HCT116 (cell line): ENCODE results near the gene ACTG1. TPM values are rescaled to one million over a fixed set of nuclear protein-coding genes. Genes with fewer than 3 reads are reported as not detected.

Experiments
- ATAC-seq: fragments of 200-7000 bp; cut with Tn5 transposase; 2 replicates; pipeline ENCODE4 v1.9.1; 2020; ENCODE audit warnings: mild to moderate bottlenecking, moderate library complexity
- BruUV-seq: library from RNA; stranded (reverse); fragments of 400-500 nt; replicated peaks from 2 replicates; lab custom pipeline; 2021; lab: Mats Ljungman, UMichigan
- CTCF ChIA-PET: fragments of 300-600 bp; sonication (Branson Sonifier 250); formaldehyde crosslinking; loops from one replicate; lab custom pipeline; 2021; ENCODE audit warnings: antibody characterized with exemption; lab: Charles Lee
- POLR2A ChIA-PET: fragments of 300-600, 350-600 bp; sonication (Branson Sonifier 250); formaldehyde crosslinking; loops from one replicate; lab custom pipeline; 2021; ENCODE audit warnings: antibody characterized with exemption; lab: Charles Lee
- RAD21 ChIA-PET, 2 experiments: fragments of 300-600 bp; sonication (Branson Sonifier 250); formaldehyde crosslinking; loops; one replicate each; lab custom pipeline; 2023; ENCODE audit warnings: low total read pairs in 2 of 2; ENCODE audit not compliant: uncharacterized antibody in 2 of 2, unreplicated experiment in 2 of 2, low non-redundant PET in 1 of 2; lab: Charles Lee
- DNase-seq: peaks from one replicate; pipeline ENCODE4 v3.0.0-alpha.2; 2010; ENCODE audit warnings: low read depth, low spot score
- H2AFZ ChIP-seq: fragments of 200-600 bp; shearing (Covaris generic), sonication (generic); 2 replicates; pipeline ENCODE4 v1.6.1; 2017; ENCODE audit warnings: low read depth, mixed run types, mixed read lengths, antibody characterized with exemption, low read length; ENCODE audit not compliant: poor library complexity, severe bottlenecking
- H3K27ac ChIP-seq: 2 replicates; pipeline ENCODE4 v1.5.1; 2012; ENCODE audit warnings: low read depth, low read length
- H3K27me3 ChIP-seq: fragments of 200-600 bp; sonication (generic); 2 replicates; pipeline ENCODE4 v1.6.1; 2016; ENCODE audit warnings: mixed run types, low read length, mixed read lengths; ENCODE audit not compliant: insufficient read depth
- H3K36me3 ChIP-seq, 2 experiments: fragments of 200-500 bp in 1 of 2; fragments of 200-600 bp in 1 of 2; sonication (Bioruptor generic) in 1 of 2; sonication (generic) in 1 of 2; 2 replicates each; pipeline versions ENCODE4 v1.5.1 to v1.6.1; 2014 to 2016; ENCODE audit warnings: low read length in 2 of 2, inconsistent platforms in 1 of 2, mixed read lengths in 1 of 2, mixed run types in 1 of 2; ENCODE audit not compliant: insufficient read depth in 2 of 2, control insufficient read depth in 1 of 2
- H3K4me1 ChIP-seq, 2 experiments: fragments of 200-600 bp in 1 of 2; sonication (generic) in 1 of 2; 2 replicates each; pipeline versions ENCODE4 v1.5.1 to v1.6.1; 2012 to 2017; ENCODE audit warnings: low read length in 2 of 2, inconsistent platforms in 1 of 2, mild to moderate bottlenecking in 1 of 2, mixed read lengths in 1 of 2, mixed run types in 1 of 2, moderate library complexity in 1 of 2; ENCODE audit not compliant: insufficient read depth in 2 of 2, control insufficient read depth in 1 of 2
- H3K4me2 ChIP-seq: fragments of 200-600 bp; sonication (generic); 2 replicates; pipeline ENCODE4 v1.6.1; 2017; ENCODE audit warnings: mixed run types, low read length, mixed read lengths
- H3K4me3 ChIP-seq, 2 experiments: fragments of 200-600 bp in 1 of 2; sonication (generic) in 1 of 2; replicated peaks in 1 of 2; 2 replicates each; pipeline ENCODE4 v1.5.1; 2011 to 2016; ENCODE audit warnings: low read length in 2 of 2, control low read depth in 1 of 2, low read depth in 1 of 2, mild to moderate bottlenecking in 1 of 2, mixed read lengths in 1 of 2, mixed run types in 1 of 2
- H3K79me2 ChIP-seq: fragments of 200-600 bp; sonication (generic); 2 replicates; pipeline ENCODE4 v1.6.1; 2017; ENCODE audit warnings: mild to moderate bottlenecking, mixed run types, low read length, moderate library complexity, mixed read lengths; ENCODE audit not compliant: insufficient read depth
- H3K9ac ChIP-seq: fragments of 200-600 bp; sonication (generic); 2 replicates; pipeline ENCODE4 v1.6.1; 2016; ENCODE audit warnings: low read length, mixed read lengths
- H3K9me2 ChIP-seq: fragments of 200-600 bp; sonication (generic), shearing (Covaris generic); 2 replicates; pipeline ENCODE4 v1.6.1; 2017; ENCODE audit warnings: mixed run types, mild to moderate bottlenecking, moderate library complexity; ENCODE audit not compliant: insufficient read depth
- H3K9me3 ChIP-seq, 2 experiments: fragments of 200-500 bp in 1 of 2; fragments of 200-600 bp in 1 of 2; sonication (Bioruptor generic) in 1 of 2; sonication (generic) in 1 of 2; 2 replicates each; pipeline ENCODE4 v1.6.1; 2014 to 2017; ENCODE audit warnings: low read length in 2 of 2, mixed read lengths in 2 of 2, inconsistent platforms in 1 of 2, low read depth in 1 of 2, mild to moderate bottlenecking in 1 of 2, mixed run types in 1 of 2, moderate library complexity in 1 of 2; ENCODE audit not compliant: control insufficient read depth in 1 of 2, insufficient read depth in 1 of 2
- H4K20me1 ChIP-seq: fragments of 200-600 bp; sonication (generic), shearing (Covaris generic); 2 replicates; pipeline ENCODE4 v1.6.1; 2017; ENCODE audit warnings: mixed run types, mild to moderate bottlenecking, moderate library complexity; ENCODE audit not compliant: insufficient read depth
- CTCF ChIP-seq, 3 experiments: fragments of 200-600 bp in 1 of 3; sonication (generic) in 1 of 3; IDR thresholded peaks in 2 of 3; conservative IDR thresholded peaks in 1 of 3; 2 replicates each; pipeline ENCODE4 v1.5.1; 2012 to 2017; ENCODE audit warnings: low read depth in 2 of 3, low read length in 2 of 3, antibody characterized with exemption in 1 of 3, borderline replicate concordance in 1 of 3, control low read depth in 1 of 3, mild to moderate bottlenecking in 1 of 3, mixed read lengths in 1 of 3, mixed run types in 1 of 3, moderate library complexity in 1 of 3; ENCODE audit not compliant: insufficient read depth in 1 of 3
- EZH2 ChIP-seq: fragments of 200-600 bp; sonication (generic); IDR thresholded peaks from 2 replicates; pipeline ENCODE4 v1.6.1; 2017; ENCODE audit warnings: antibody characterized with exemption, mixed run types
- JUND ChIP-seq: IDR thresholded peaks from 2 replicates; pipeline ENCODE4 v1.6.1; 2012
- MAX ChIP-seq: IDR thresholded peaks from 2 replicates; pipeline ENCODE4 v1.6.1; 2012
- POLR2A ChIP-seq: IDR thresholded peaks from 2 replicates; pipeline ENCODE4 v1.7.0; 2011; ENCODE audit warnings: borderline replicate concordance; ENCODE audit not compliant: insufficient read depth, insufficient read length; ENCODE audit errors: extremely low read depth
- POLR2AphosphoS5 ChIP-seq: IDR thresholded peaks from 2 replicates; pipeline ENCODE4 v1.6.1; 2011; ENCODE audit warnings: mild to moderate bottlenecking, low read depth, low read length, moderate library complexity
- SIN3A ChIP-seq: IDR thresholded peaks from 2 replicates; pipeline ENCODE4 v1.6.1; 2012; ENCODE audit warnings: low read depth
- TCF7L2 ChIP-seq: IDR thresholded peaks from 2 replicates; pipeline ENCODE4 v1.7.0; 2011; ENCODE audit warnings: borderline replicate concordance, inconsistent platforms; ENCODE audit not compliant: insufficient read depth, insufficient read length; ENCODE audit errors: extremely low read depth
- YY1 ChIP-seq: IDR thresholded peaks from 2 replicates; pipeline ENCODE4 v1.6.1; 2011; ENCODE audit warnings: low read length, low read depth, moderate library complexity, mild to moderate bottlenecking; ENCODE audit not compliant: insufficient replicate concordance; ENCODE audit errors: extremely low read depth
- ZFX ChIP-seq: fragments of 450-650 bp; IDR thresholded peaks from 2 replicates; pipeline ENCODE4 v1.6.1; 2017
- intact Hi-C: fragments of 100-400 bp; cut with micrococcal nuclease; formaldehyde crosslinking; loops from 2 replicates; pipeline ENCODE4 v1.10.0; 2022
- total RNA-seq: library from RNA; stranded (reverse); gene quantifications from one replicate; pipeline ENCODE4 v1.2.1, GENCODE V29; 2021; ENCODE audit not compliant: unreplicated experiment

ACTG1 gene
- total RNA-seq, 1 experiment from 2014 or later: 6,223 TPM

- Histone ChIP-seq H3K27ac (peak overlapping the region; percentile 99), H3K27me3 (no peaks in the 10 kb centered on the region), H3K36me3 (no peaks in the 10 kb centered on the region), H3K4me2 (peak overlapping the region; percentile 91), H3K4me3 (peak overlapping the region; percentile 71 to 73), H3K79me2 (no peaks in the 10 kb centered on the region; the same call in 1 of the 2 replicates), H3K4me1 (peaks cover 25 to 62% of the 10 kb centered on the region in 2 experiments), H2AFZ (no peak overlapping the region), H4K20me1 (no peaks in the 10 kb centered on the region), H3K9me3 (no peaks in the 10 kb centered on the region), H3K9me2 (no peaks in the 10 kb centered on the region), H3K9ac (peak overlapping the region; percentile 96)
- POLR2A ChIA-PET: interaction anchor here (2.3 to 2.9 kb wide), 2 partner anchors 16 to 21 kb away, joined by 7 to 10 read pairs; no protein-coding TSS in a partner anchor
- CTCF ChIA-PET: interaction anchor here (1.2 kb wide), 1 partner anchor 196 kb away, joined by 3 read pairs; no protein-coding TSS in a partner anchor
- intact Hi-C loops: loop anchor here (5.0 kb wide), 2 partner anchors 191 to 346 kb away; partner anchors contain the start of gene SLC38A10
- TF ChIP-seq ZFX: peak; percentile 47; the same call in 1 of the 2 replicates
- no peak for TF ChIP-seq JUND
- no peak for DNase-seq
- RAD21 ChIA-PET: no interaction called here
- BruUV-seq: TSS peak; percentile 72
- ATAC-seq: peak; percentile 14
These were observed 24.2 kb downstream of the ACTG1 start for GRCh38 chr17:81488276-81488860.

GRCh38 chr17:81487487-81488275 is 24.9 kb downstream of the ACTG1 start:
- ChIA-PET CTCF (interaction anchor here (1.2 kb wide), 1 partner anchor 196 kb away, joined by 3 read pairs; no protein-coding TSS in a partner anchor), POLR2A (interaction anchor here (2.9 kb wide), 1 partner anchor 22 kb away, joined by 10 read pairs; no protein-coding TSS in a partner anchor)
- no peak overlapping the region for H2AFZ ChIP-seq

More at GRCh38 chr17:81487487-81488275, 24.9 kb downstream of the ACTG1 start:
- peak overlapping the region; percentile 96 for H3K9ac ChIP-seq
- RAD21 ChIA-PET: no interaction called here
- H3K27me3 ChIP-seq: no peaks in the 10 kb centered on the region
- H3K79me2 ChIP-seq: no peaks in the 10 kb centered on the region; the same call in 1 of the 2 replicates
- TF ChIP-seq POLR2A: peak; percentile 93
- TF ChIP-seq POLR2AphosphoS5: peak; percentile 98
- peak; percentile 95; the same call in 1 of the 2 replicates for TF ChIP-seq ZFX
- TF ChIP-seq SIN3A: no peak; the same call in 1 of the 2 replicates
- no peak for TF ChIP-seq CTCF (IDR thresholded peaks at IDR 0.05 in 2 of 3, conservative IDR thresholded peaks at IDR 0.05 in 1 of 3; ENCODE audit: borderline replicate concordance in 1 of 3, insufficient read depth in 1 of 3, low read depth in 2 of 3, low read length in 2 of 3)
- TF ChIP-seq MAX: peak; percentile 90
- TF ChIP-seq EZH2: no peak
- no peak for TF ChIP-seq YY1
- TF ChIP-seq TCF7L2: peak; percentile 36
- H3K9me3 ChIP-seq: no peaks in the 10 kb centered on the region
- peak; percentile 80 for ATAC-seq
- H3K4me3 ChIP-seq: peak overlapping the region; percentile 71 to 73
- no peaks in the 10 kb centered on the region for H3K36me3 ChIP-seq
- H3K27ac ChIP-seq: peak overlapping the region; percentile 99
- intact Hi-C loops: loop anchor here (5.0 kb wide), 2 partner anchors 190 to 345 kb away; partner anchors contain the start of gene SLC38A10
- BruUV-seq: TSS peak; percentile 90
- no peaks in the 10 kb centered on the region for H3K9me2 ChIP-seq
- H3K4me2 ChIP-seq: peak overlapping the region; percentile 91
- no peaks in the 10 kb centered on the region for H4K20me1 ChIP-seq
- H3K4me1 ChIP-seq: peaks cover 25 to 62% of the 10 kb centered on the region in 2 experiments
- no peak for DNase-seq
